ENCODE results near the gene MST1R. TPM values are rescaled to one million over a fixed set of nuclear protein-coding genes. Genes with fewer than 3 reads are reported as not detected.

The MST1R gene
- total RNA-seq, 4 donors from 2014 or later, result 23.1 to 233 (median 146) TPM

- H3K4me3 ChIP-seq, result peak overlapping the region in 3 of 4 donors; percentile 7 to 66 (median 61)
Observed at GRCh38 chr3:49901366-49902339, 2.0 kb downstream of the MST1R start.

GRCh38 chr3:49900491-49901153, 3.1 kb downstream of the MST1R start:
- TF ChIP-seq CTCF (IDR thresholded peaks at IDR 0.05) (peak in 3 of 6 experiments; percentile 7 to 24 (median 11)), POLR2A (IDR thresholded peaks at IDR 0.05) (peak; percentile 58 to 89)
- Histone ChIP-seq H3K27ac (peak overlapping the region in 3 of 4 donors; percentile 80 to 97 (median 92)), H3K4me3 (peak overlapping the region in 2 of 4 donors; percentile 61 to 66), H3K36me3 (peaks cover 0 to 27% (median 0%) of the 10 kb centered on the region in 3 donors), H3K27me3 (no peaks in the 10 kb centered on the region), H3K9me3 (no peaks in the 10 kb centered on the region), H3K4me1 (peaks cover 0 to 48% (median 6%) of the 10 kb centered on the region in 4 donors)
- DNase-seq, result peak in 2 of 3 donors; percentile 89 to 91

More at GRCh38 chr3:49901366-49902339, 2.0 kb downstream of the MST1R start:
- Histone ChIP-seq H3K4me1 (peaks cover 3 to 58% (median 8%) of the 10 kb centered on the region in 4 donors), H3K9me3 (no peaks in the 10 kb centered on the region), H3K27me3 (no peaks in the 10 kb centered on the region), H3K27ac (peak overlapping the region in 3 of 4 donors; percentile 80 to 97 (median 92)), H3K36me3 (peaks cover 0 to 17% (median 0%) of the 10 kb centered on the region in 3 donors)
- DNase-seq, result no peak
- TF ChIP-seq POLR2A (IDR thresholded peaks at IDR 0.05), result no peak
- TF ChIP-seq CTCF (IDR thresholded peaks at IDR 0.05), result no peak

- Histone ChIP-seq H3K9me3 (no peaks in the 10 kb centered on the region), H3K4me3 (peak overlapping the region in 2 of 4 donors; percentile 45 to 61), H3K27ac (peak overlapping the region in 3 of 4 donors; percentile 80 to 97 (median 92)), H3K4me1 (peaks cover 0 to 40% (median 5%) of the 10 kb centered on the region in 4 donors), H3K36me3 (peaks cover 0 to 35% (median 0%) of the 10 kb centered on the region in 3 donors), H3K27me3 (no peaks in the 10 kb centered on the region)
- DNase-seq, result no peak
- TF ChIP-seq CTCF (IDR thresholded peaks at IDR 0.05) (peak in 3 of 6 experiments; percentile 20 to 43 (median 35)), POLR2A (IDR thresholded peaks at IDR 0.05) (no peak)
Observed at GRCh38 chr3:49899815-49900214, 3.9 kb downstream of the MST1R start.

GRCh38 chr3:49898991-49899390, 4.7 kb downstream of the MST1R start:
- DNase-seq, result no peak
- H3K36me3 ChIP-seq, result peaks cover 0 to 42% (median 0%) of the 10 kb centered on the region in 3 donors
- H3K9me3 ChIP-seq, result no peaks in the 10 kb centered on the region
- H3K27ac ChIP-seq, result peak overlapping the region in 1 of 4 donors; percentile 33
- no peak overlapping the region for H3K4me3 ChIP-seq
- H3K4me1 ChIP-seq, result peaks cover 0 to 34% (median 2%) of the 10 kb centered on the region in 4 donors
- no peak for TF ChIP-seq POLR2A (IDR thresholded peaks at IDR 0.05)
- peak in 1 of 6 experiments; percentile 6 for TF ChIP-seq CTCF (IDR thresholded peaks at IDR 0.05)
- no peaks in the 10 kb centered on the region for H3K27me3 ChIP-seq

GRCh38 chr3:49896345-49896744, 7.3 kb downstream of the MST1R start:
- Histone ChIP-seq H3K36me3 (peaks cover 0 to 59% (median 0%) of the 10 kb centered on the region in 3 donors), H3K27me3 (no peaks in the 10 kb centered on the region), H3K9me3 (no peaks in the 10 kb centered on the region)

More at GRCh38 chr3:49896345-49896744, 7.3 kb downstream of the MST1R start:
- no peak overlapping the region for H3K4me3 ChIP-seq
- peaks cover 0 to 16% (median 0%) of the 10 kb centered on the region in 4 donors for H3K4me1 ChIP-seq
- no peak for DNase-seq
- H3K27ac ChIP-seq, result no peak overlapping the region
- TF ChIP-seq CTCF (IDR thresholded peaks at IDR 0.05) (no peak), POLR2A (IDR thresholded peaks at IDR 0.05) (no peak)
